ENCODE measurements around the gene TCEANC. TPM values are rescaled to one million over a fixed set of nuclear protein-coding genes. Genes with fewer than 3 reads are reported as not detected.
"Not testable (repeated sequence)": the region's sequence is repeated elsewhere in the genome, so short reads cannot be mapped to it uniquely, and the experiment has no call there.

The TCEANC gene
- total RNA-seq (2014; rRNA removed; shearing (Covaris generic)), result 0.88 and 1.7 TPM in 2 replicates

- peak; percentile 97 for DNase-seq (ENCODE audit: low read depth)
Measured at GRCh38 chrX:13652850-13653693, at the start of gene TCEANC. Gene TCEANC, plus strand, starts transcription at chrX:13653141. Its CDS starts 9,368 bp downstream, at chrX:13662509.

GRCh38 chrX:13605611-13606010 lies 47.3 kb upstream of the TCEANC start:
- DNase-seq (ENCODE audit: low read depth), result no peak

GRCh38 chrX:13607331-13607995 lies 45.5 kb upstream of the TCEANC start:
- DNase-seq (ENCODE audit: low read depth), result no peak

GRCh38 chrX:13607996-13608365 lies 45.0 kb upstream of the TCEANC start:
- no peak for DNase-seq (ENCODE audit: low read depth)

- DNase-seq (ENCODE audit: low read depth), result no peak
Measured at GRCh38 chrX:13614154-13614553, 38.8 kb upstream of the TCEANC start.

GRCh38 chrX:13620207-13620606 lies 32.7 kb upstream of the TCEANC start:
- no peak for DNase-seq (ENCODE audit: low read depth)

- no peak for DNase-seq (ENCODE audit: low read depth)
Measured at GRCh38 chrX:13622401-13622964, 30.5 kb upstream of the TCEANC start.

GRCh38 chrX:13627306-13627705 lies 25.6 kb upstream of the TCEANC start:
- DNase-seq (ENCODE audit: low read depth), result no peak

GRCh38 chrX:13637224-13637623 lies 15.7 kb upstream of the TCEANC start:
- not testable (repeated sequence) for DNase-seq (ENCODE audit: low read depth)

- DNase-seq (ENCODE audit: low read depth), result no peak
Measured at GRCh38 chrX:13638021-13638420, 14.9 kb upstream of the TCEANC start.

- DNase-seq (ENCODE audit: low read depth), result peak; percentile 3
Measured at GRCh38 chrX:13638826-13639225, 14.1 kb upstream of the TCEANC start.

GRCh38 chrX:13641684-13642083 lies 11.3 kb upstream of the TCEANC start:
- not testable (repeated sequence) for DNase-seq (ENCODE audit: low read depth)

GRCh38 chrX:13645464-13646153 lies 7.3 kb upstream of the TCEANC start:
- no peak for DNase-seq (ENCODE audit: low read depth)

- DNase-seq (ENCODE audit: low read depth), result peak; percentile 62
Measured at GRCh38 chrX:13646154-13646549, 6.8 kb upstream of the TCEANC start.

GRCh38 chrX:13647709-13648212 lies 5.2 kb upstream of the TCEANC start:
- peak; percentile 92 for DNase-seq (ENCODE audit: low read depth)

GRCh38 chrX:13648336-13648735 lies 4.6 kb upstream of the TCEANC start:
- not testable (repeated sequence) for DNase-seq (ENCODE audit: low read depth)

GRCh38 chrX:13649838-13650237 lies 3.1 kb upstream of the TCEANC start:
- DNase-seq (ENCODE audit: low read depth), result no peak

- DNase-seq (ENCODE audit: low read depth), result no peak
Measured at GRCh38 chrX:13650318-13650717, 2.6 kb upstream of the TCEANC start.

- DNase-seq (ENCODE audit: low read depth), result no peak
Measured at GRCh38 chrX:13651150-13651549, 1.8 kb upstream of the TCEANC start.

GRCh38 chrX:13652287-13652793 lies 601 bp upstream of the TCEANC start:
- peak; percentile 89 for DNase-seq (ENCODE audit: low read depth)

- DNase-seq (ENCODE audit: low read depth), result no peak
Measured at GRCh38 chrX:13654116-13654515, 1.2 kb downstream of the TCEANC start.

- DNase-seq (ENCODE audit: low read depth), result no peak
Measured at GRCh38 chrX:13655674-13656073, 2.7 kb downstream of the TCEANC start.

All from RPMI7951 (cell line).